Stimulated activated naive CD4-positive, alpha-beta T cell treated with Interleukin-2 at 50 U/mL for 16 hours (primary cell): ENCODE results near the gene TALDO1.

Experiments
- DNase-seq: peaks from one replicate; lab custom pipeline; 2025; lab: John Stamatoyannopoulos, UW

Gene TALDO1

GRCh38 chr11:788009-788640 is 40.9 kb downstream of the TALDO1 start:
- DNase-seq = no peak

DNA sequence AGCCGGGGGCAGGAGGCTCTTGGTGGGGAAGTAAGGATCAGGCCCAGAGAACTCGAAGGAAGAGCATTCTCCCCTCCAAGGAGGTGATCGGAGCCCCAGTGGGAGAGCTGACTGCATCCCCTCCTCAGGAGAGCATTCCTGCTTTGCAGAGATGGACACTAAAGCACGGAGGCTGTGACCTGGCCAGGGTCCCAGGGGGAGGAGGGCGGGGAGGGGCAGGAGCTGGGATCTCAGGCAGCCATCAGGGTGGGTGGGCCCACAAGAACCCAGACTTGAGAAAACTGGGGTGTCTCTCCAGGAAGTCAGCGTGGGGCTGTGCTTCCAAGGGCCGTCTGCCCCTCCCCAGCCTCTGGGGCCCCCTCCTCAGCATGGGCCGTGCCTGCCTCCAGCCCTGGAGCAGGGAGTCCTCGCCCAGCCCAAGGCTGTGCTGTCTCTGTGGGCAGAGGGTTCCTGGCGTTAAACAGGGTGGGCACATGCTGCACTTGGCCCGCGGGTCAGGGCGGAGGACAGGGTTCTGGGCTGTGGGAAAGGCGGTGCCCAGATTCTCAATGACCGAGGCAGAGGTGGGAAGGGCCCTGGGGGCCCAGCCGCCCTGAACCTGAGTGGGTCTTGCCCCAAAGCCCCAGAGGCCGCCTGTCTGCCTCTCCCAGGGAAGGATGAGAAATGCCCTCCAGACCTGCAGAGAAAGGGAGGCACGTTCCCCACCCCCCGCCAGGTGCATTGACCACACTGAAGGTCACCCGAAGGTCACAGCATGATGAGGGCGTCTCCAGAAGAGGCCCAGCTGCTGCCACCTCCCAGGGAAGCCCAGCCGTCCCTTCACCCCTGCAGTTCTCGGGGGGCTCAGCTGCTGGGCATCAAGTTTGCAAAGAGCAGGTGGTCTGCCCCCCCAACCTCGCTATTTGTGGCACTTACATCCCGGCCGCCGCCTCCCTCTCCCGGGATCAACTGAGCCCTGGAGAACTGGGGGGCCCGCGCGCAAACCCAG is 42.0 kb downstream of the TALDO1 start:
- no peak for DNase-seq

GRCh38 chr11:789943-790342 is 42.7 kb downstream of the TALDO1 start, which contains the start of gene CEND1:
CEND1 (minus strand) TSS chr11:790090; CDS start chr11:788576, 1,514 bp downstream.
- DNase-seq = peak; percentile 17

DNA sequence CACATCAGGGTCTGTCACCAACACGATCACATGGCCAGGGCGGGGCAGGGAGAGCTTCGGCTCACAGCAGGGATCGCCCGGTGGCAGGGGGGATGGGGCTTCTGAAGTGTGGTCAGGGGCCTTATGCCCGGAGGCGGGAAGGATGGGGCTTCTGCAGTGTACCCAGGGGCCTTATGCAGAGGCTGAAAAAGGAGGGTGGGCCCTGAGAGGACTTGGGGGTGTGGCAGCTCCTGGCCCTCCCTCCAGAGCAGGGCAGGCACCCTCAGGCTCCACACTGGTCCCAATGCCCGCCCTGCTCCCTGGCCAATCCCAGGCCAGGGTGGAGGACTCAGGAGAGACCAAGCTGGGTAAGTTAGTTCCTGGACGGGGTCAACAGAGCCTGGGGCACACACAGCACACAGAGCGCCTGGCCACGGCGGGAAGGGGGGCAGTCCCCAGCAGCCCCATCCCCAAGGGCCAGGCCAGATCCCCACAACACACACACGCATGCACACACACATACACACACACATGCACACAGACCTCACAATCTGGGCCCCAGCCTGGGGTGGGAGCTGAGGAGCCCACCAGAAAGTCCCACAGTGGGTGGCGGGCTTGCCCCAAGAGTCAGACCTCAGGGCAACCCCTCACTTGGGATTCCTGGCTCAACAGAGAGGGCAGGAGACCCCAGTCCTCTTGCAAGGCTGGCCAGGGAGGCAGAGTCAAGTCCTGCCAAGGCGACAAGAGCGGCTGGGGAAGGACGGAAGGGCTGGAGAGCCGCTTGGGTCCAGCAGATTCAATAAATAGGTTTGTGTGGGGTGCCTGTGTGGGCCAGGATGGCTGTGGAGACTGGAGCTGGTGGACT is 43.7 kb downstream of the TALDO1 start:
- no peak for DNase-seq

DNA sequence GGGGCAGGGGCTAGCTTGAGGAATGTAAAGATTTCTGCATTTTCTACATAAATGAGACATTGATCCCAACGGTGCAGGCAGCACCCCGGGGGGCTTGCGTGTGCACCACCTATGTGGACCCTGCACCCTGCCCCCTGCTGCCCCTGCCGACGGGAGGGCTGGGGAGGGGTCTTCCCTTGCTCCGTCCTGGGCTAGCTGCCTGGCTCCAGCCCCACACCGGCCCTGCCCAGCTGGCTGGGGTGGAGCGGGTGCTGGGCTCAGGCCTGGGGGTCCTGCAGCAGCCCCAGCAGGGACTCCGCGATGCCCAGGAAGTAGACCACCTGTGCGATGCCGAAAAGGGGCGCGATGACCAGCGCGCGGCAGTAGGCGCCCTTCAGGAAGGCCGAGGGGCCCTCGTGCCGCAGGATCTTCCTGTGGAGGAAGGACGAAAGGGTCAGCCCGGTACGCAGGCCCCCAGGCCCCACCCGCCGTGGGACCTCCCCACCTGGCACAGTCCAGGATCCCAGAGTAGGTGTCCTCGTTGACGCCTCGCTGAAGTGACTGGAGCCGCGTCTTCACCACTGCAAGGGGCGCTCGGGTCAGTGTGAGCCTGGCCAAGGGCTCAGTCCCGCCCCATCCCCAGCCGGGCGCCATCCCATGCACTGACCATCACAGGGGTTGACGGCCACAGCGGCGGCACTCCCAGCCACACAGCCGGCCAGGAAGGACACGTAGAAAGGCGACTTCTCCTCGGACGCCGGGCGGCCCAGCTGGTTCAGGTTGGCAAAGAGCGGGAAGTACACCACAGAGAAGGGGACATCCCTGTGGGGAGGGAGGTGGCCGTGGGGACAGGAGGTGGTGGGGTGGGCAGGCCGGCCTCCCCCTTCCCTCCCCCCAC is 44.6 kb downstream of the TALDO1 start:
- no peak for DNase-seq

DNA sequence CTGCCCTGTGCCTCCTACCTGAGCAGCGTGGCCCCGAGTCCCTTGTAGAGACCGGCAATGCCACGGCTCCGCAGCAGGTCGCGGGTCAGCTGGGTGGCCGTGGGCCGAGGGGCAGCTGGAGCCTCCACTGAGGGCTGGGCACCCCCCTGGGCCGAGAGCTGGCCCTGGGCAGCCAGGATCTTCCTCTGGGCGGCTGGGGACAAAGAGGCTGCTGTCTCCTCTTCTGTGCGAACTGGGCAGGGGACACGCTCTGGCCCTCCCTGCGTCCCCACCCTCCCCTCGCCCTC is 45.2 kb downstream of the TALDO1 start:
- no peak for DNase-seq

DNA sequence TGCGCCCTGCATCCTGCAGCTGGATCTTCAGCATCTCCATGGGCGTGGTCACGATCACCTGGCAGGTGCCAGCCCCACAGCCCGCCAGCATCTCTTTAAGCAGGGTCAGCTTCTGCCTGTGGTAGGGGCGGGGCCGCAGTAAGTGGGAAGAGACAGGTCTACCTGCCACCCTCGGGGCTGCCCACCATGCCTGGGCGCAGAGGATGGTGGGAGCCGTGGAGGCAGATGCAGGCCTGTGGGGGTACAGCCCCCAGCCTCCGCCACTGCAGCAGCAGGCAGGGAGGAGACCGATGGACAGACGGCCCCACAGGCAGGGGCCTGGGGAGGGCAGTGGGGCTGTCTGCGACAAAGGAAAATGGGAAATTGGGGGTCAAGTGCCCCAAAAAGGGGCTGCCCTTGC is 45.6 kb downstream of the TALDO1 start:
- no peak for DNase-seq

- no peak for DNase-seq
These were observed 46.3 kb downstream of the TALDO1 start for GRCh38 chr11:793556-793955.

- no peak for DNase-seq
These were observed 46.9 kb downstream of the TALDO1 start for GRCh38 chr11:794013-794765.

GRCh38 chr11:794766-795633 is 47.7 kb downstream of the TALDO1 start:
- no peak for DNase-seq

- DNase-seq = peak; percentile 94
These were observed 48.6 kb downstream of the TALDO1 start for GRCh38 chr11:795634-796564.

DNA sequence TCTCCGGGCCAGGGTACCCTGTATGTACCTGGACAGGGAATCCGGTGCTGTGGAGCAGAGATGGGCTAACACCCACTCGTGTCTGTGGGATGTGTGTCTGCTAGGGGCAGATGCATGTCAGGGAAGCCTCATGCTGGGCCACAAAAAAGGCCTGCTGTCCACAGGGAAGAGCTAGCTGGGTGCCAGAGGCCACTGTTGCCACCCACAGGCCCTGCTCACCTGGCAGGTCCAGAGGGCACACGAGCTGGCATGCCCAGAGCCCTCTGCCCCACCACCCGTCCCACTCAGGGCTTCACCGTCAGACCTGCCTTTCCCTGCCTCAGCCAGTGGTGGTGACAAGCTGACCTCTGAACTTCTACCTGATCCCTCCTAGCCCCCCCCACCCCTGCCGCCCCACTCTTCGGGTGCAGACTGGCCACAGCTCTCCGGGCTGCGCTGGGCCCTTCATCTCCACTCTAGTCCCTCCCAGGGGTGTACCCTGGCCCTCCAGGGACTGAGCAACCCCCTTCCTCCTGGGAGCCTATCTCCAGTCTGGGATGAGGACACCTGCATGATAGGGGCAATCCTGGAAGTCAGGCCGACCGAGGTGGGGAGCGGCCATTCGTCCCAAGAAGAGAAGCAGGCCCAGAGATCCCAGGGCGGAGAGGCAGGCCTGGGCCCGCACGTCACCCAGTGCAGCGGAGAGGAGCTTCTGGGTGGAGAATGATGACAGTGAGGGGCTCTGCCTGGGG is 49.5 kb downstream of the TALDO1 start:
- DNase-seq = no peak

DNA sequence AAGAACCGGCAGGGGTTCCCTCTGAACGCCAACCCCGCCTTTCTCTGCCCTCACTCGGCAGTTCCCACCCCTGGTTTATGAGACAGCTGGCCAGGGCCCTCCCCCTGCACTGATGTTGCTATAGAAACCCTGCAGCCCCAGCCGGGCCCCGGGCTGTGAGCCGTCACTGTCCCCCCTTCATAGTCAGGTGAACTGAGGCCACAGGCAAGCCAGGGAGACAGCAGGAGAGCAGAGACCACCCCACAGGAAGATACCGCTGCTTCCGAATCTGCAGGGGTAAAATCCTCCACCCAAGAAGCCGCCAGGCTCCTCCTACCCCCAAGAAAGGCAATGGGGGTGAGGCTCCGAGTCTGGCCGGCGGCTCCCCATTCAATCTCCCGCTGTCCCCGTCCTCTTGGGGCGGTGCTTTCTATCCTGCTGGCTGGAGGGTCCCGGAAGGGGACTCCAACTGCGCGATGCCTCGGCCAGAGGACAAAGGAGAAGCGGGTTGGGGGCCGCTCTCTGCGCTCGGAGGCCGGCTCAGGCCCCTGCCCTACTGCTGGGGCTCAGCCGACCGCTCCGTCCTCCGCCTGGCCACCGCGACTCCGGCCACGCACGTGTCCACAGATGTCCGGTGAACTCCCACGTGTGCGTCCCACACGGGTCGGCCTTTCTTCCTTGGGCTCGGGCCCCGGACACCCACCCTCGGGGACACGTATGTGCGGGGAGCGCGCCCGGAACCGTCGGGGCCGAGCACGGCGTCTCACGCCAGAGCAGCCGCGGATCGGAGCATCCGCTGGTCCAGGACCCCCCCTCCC is 50.2 kb downstream of the TALDO1 start:
- peak; percentile 71 for DNase-seq

GRCh38 chr11:798093-798713 is 50.9 kb downstream of the TALDO1 start, which contains the start of gene SLC25A22:
SLC25A22 (minus strand) TSS chr11:798281; CDS start chr11:795006, 3,275 bp downstream.
- peak; percentile 80 for DNase-seq

DNA sequence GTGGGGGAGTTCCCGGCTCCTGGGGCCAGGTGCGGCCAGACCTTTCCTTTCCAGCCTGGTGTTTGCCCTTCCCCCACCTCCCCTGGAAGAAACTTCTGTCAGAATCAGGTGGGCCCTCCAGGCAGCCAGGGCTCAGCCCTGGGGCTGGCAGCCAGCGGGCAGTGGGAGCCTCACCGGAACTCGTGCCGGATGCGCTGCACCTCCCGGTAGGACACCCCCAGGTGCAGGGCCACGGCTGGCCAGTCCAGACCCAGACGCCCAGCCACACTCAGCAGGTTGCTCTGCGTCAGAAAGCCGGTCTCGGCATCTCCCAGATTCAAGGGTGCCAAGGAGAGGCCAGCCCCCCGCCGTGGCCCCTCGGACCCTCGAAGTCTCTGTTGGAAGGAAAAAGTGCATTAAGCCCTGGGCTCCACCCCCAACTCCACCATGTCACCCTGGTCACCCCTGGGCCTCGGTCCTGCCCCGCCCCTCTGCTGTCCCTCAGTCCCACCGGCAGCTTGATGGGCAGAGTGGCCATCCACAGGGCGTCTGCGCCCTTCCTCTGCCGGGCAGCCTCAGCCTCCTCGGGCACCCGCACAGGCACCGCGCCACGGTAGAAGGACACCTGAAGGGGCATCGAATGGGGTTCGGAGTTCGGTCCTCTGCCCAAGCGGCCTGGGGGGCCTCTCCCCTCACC is 52.5 kb downstream of the TALDO1 start:
- DNase-seq = no peak

DNA sequence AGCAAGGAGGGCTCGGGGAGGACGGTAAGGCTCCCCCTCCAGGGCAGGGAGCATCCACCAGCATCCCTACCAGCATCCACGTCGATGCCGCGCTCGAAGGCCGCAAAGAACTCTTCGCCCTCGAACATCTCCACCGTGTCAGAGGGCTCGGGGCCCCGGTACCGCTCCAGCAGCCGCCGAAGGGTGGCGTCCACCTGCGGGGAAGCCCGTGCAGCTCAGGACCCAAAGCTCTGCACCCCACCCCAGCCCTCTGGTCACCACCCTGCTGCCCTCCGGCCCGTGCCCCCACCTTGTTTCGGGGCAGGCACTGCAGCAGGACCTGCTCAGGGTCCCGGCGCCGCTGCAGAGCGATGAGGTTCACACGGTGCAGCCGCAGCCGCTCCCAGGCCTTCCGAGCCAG is 53.2 kb downstream of the TALDO1 start:
- no peak for DNase-seq
